ENCODE data around the gene CALCB. TPM values are rescaled to one million over a fixed set of nuclear protein-coding genes. Genes with fewer than 3 reads are reported as not detected.
"Not testable (repeated sequence)": the region's sequence is repeated elsewhere in the genome, so short reads cannot be mapped to it uniquely, and the experiment has no call there.

The CALCB gene, protein sequence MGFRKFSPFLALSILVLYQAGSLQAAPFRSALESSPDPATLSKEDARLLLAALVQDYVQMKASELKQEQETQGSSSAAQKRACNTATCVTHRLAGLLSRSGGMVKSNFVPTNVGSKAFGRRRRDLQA
- total RNA-seq: not detected
- long read RNA-seq: 0 reads

GRCh38 chr11:15073361-15074205 lies at the start of gene CALCB:
CALCB (plus strand) TSS chr11:15073593; CDS start chr11:15074719, 1,126 bp downstream.
- ATAC-seq (ENCODE audit: poor library complexity) (peak; percentile 38), DNase-seq (peak; percentile 42)
- intact Hi-C loops (cut with DNase I): loop anchor here (10.0 kb wide), 1 partner anchor 169 kb away; no protein-coding TSS in a partner anchor

DNA sequence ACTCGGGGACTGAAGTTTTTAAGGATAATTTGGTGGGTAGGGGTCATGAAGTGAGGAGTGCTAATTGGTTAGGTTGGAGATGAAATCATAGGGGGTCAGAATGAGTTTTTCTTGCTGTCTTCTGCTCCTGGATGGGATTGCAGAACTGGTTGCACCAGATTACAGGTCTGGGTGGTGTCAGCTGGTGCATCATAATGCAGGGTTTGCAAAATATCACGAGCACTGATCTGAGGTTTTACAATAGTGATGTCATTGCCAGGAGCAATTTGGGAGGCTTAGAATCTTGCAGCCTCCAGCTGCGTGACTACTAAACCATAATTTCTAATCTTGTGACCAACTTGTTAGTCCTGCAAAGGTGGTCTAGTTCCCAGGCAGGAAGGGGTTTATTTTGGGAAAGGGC lies 46.4 kb upstream of the CALCB start:
- ATAC-seq (ENCODE audit: poor library complexity) (no peak), DNase-seq (no peak)
- intact Hi-C loops (cut with DNase I): no loop called here

DNA sequence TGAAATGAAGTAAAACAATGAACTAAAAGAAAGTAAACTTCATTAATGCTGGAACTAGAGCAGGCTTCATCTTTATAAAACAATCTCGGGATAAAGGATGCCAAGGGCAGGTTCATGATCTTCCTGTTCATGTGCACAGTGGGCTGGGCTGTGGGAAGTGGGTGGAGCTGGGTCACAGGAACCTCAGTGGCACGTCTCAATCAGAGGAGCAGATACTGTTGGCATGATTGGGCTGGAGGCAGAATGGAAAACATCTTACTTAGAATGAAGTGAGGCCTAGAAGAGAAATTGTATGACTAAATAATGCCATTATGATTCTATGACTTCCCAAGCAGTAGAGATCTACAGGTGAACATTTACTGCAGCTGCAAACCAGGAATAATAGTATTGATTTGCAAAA lies 45.4 kb upstream of the CALCB start:
- no peak for DNase-seq
- no peak for ATAC-seq (ENCODE audit: poor library complexity)

DNA sequence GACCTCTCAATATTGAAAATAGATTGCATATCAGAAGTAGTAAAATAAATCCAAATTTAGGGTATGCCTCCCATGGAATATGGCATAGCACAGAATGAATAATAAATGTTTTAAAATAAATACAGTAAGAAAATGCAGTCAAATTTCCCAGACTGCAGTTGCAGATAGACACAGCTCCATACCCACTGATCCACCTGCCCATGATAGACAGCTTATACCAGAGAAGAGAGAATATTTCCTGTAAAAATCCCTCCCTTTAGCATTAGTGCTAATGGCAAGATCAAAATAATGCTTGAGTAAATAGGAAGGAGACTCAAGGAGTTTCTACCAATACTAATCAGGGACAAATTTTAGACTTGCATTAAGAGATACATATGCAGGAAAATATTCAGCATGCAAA lies 45.0 kb upstream of the CALCB start:
- intact Hi-C loops (cut with DNase I): no loop called here
- DNase-seq: no peak
- no peak for ATAC-seq (ENCODE audit: poor library complexity)

More for the DNA sequence above, 45.4 kb upstream of the CALCB start:
- intact Hi-C loops (cut with DNase I): no loop called here

DNA sequence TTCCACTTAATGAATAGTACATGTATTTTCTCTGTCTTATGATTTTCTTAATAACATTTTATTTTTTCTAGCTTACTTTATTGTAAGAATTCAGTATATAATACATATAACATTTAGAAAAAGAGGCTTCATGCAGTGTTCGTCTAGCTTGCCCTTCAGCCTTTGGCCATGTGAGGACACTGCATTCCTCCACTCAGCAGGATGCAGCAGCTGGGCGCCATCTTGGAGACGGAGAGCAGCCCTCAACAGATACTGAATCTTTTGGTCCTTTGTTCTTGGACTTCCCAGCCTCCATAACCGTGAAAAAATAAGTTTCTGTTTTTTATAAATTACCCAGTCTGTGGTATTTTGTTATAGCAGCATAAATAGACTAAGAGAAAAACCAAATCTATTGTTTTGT lies 41.4 kb upstream of the CALCB start:
- DNase-seq; ATAC-seq (ENCODE audit: poor library complexity); intact Hi-C loops (cut with DNase I): not testable (repeated sequence)

DNA sequence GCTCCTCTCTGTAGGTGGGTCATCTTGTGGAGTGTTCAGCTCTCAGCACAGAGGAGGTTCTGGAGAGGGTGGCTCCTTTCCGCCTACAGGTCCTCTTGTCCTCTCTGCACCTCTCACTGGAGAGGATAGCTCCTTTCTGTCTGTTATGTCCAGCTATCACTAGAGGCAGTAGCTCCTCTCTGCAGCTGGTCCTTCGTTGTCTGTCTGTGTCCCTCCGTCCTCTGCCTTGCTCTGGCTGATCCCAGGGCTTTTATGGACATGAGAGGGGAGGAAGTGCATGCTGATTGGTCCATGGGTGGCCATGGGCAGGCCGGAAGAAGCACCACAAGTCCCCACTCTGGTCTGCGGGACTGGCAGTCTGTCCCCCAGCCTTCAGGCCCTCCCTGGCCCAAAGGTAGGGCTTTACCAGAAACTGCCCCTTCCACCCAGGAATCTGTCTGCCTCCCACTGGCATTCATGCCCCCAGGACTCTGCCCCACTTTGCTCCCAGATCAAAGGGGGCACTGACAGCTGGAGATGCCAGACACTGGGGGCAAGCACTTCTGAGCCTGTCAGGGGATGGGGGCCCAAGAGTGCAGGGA lies 38.6 kb upstream of the CALCB start:
- intact Hi-C loops (cut with DNase I): no loop called here
- DNase-seq: no peak
- no peak for ATAC-seq (ENCODE audit: poor library complexity)

DNA sequence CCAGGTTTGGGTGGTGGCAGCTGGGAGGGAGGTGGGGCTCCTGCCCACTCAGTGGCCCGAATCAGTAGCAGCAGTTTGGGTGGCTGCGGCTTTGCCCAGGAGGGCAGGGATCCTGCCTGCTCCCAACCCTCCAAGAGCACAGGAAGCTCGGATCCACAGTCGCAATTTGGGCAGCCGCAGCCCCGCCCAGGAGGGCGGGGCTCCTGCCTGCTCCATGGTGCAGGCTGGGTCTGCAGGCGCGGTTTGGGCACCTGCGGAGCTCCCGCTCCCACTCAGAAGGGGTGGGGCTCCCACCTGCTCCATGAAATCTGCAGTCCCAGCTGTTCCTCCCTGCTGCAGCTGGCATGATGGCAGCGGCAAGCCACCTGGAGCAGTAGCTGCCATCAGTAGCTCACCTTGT lies 38.1 kb upstream of the CALCB start:
- DNase-seq (no peak), ATAC-seq (ENCODE audit: poor library complexity) (no peak)
- intact Hi-C loops (cut with DNase I): no loop called here

DNA sequence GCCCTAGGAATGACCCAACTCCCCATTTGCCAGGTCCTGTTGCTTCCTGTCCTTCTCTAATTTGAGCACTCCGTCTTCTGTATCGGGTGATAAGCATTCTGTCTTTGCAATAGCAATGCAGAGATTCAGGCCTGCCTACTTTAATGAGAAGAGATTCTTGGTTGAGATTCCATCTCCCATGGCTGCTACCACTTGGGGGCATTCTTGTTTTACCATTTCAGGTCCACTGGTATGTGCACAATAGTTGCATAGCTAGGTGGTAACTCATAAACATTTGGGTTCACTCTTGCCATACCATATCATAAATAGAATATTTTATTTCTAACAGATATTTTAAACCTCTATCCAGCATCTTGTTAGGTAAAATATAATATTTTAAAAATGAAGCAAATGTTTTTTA lies 34.4 kb upstream of the CALCB start:
- ATAC-seq (ENCODE audit: poor library complexity) (no peak), DNase-seq (no peak)
- intact Hi-C loops (cut with DNase I): no loop called here

GRCh38 chr11:15045209-15045608 lies 28.2 kb upstream of the CALCB start:
- DNase-seq: no peak
- intact Hi-C loops (cut with DNase I): no loop called here
- ATAC-seq (ENCODE audit: poor library complexity): no peak

GRCh38 chr11:15045891-15046290 lies 27.5 kb upstream of the CALCB start:
- intact Hi-C loops (cut with DNase I): no loop called here
- DNase-seq: no peak
- ATAC-seq (ENCODE audit: poor library complexity): no peak

DNA sequence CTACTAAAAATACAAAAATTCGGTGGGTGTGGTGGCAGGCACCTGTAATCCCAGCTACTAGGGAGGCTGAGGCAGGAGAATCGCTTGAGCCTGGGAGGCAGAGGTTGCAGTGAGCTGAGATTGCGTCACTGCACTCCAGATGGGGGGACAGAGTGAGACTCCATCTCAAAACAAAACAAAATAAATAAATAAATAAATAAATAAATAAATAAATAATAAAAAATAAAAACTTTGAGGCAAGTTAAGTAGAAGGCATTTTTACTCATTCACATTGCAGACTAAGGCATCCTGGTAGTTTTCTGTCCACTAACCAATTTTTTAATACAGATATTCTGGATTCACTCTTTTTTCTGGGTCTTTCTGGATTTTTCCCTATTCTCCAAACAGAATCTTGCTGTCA lies 26.7 kb upstream of the CALCB start:
- intact Hi-C loops (cut with DNase I); ATAC-seq (ENCODE audit: poor library complexity); DNase-seq: not testable (repeated sequence)

GRCh38 chr11:15048616-15049015 lies 24.8 kb upstream of the CALCB start:
- ATAC-seq (ENCODE audit: poor library complexity) (no peak), DNase-seq (no peak)
- intact Hi-C loops (cut with DNase I): no loop called here

DNA sequence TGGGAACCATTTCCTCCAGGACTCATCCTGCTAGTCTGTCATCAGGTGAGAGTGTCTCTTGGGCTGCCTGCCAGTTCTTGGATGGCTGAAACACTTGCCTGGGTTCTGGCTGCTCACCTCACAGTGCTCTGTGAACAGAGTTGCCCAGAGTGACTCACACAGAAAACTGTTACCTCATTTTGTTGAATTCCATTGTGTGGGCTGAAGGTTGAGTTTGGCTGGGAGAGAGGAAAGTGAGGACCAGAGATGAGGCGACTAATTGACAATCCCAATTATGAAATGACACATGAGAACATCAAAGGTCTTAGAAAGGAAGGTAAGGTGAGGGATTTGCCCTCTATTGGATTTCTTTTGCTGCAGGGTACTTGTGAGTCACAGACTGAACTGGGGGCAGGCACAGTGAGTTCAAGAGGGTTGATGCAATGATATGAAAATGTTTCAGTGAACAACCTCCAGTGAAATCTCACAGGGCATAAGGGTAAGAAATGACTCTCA lies 20.2 kb upstream of the CALCB start:
- ATAC-seq (ENCODE audit: poor library complexity) (no peak), DNase-seq (no peak)
- intact Hi-C loops (cut with DNase I): no loop called here

GRCh38 chr11:15055620-15056356 lies 17.6 kb upstream of the CALCB start:
- ATAC-seq (ENCODE audit: poor library complexity) (no peak), DNase-seq (no peak)
- intact Hi-C loops (cut with DNase I): no loop called here

DNA sequence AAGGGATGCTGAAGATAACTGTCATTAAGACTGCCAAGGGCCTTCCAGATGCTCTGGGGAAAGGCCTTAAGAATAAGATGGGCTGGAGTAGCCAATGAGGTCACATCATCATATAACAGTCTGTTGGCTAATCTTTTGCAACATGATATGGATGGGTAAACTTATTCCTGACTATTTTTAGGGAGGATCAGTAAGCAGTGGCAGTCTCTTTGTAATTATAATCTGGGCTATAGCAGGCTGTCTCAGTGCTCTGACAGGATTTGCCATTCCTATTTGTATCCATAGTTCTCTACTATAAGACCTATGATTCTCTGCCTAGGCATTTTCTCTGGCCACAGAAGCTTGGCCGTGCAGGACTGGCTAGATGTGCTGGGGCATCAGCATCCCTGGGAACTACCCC lies 16.1 kb upstream of the CALCB start:
- DNase-seq: no peak
- ATAC-seq (ENCODE audit: poor library complexity): no peak
- intact Hi-C loops (cut with DNase I): no loop called here

- ATAC-seq (ENCODE audit: poor library complexity) (no peak), DNase-seq (no peak)
- intact Hi-C loops (cut with DNase I): no loop called here
Measured at GRCh38 chr11:15059132-15059915, 14.1 kb upstream of the CALCB start.

DNA sequence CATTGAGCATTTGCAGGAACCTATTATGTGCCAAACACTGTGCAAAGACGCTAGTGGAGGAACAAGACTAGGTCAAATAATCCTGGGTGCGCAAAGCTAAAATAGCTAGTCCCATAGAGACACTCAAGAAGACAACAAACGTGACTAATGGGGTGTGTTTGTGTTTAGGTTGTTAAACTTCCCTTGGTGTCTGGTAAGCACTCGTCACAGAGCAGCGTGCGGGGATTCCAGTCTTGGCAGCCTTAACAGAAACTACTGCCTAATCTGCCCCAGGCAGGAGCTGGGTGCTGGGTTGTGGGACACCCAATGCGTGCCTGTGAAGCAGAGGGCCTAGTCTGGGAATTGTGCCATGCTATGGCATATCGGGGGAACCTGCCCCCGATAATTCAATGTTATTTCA lies 10.8 kb upstream of the CALCB start:
- DNase-seq: no peak
- intact Hi-C loops (cut with DNase I): no loop called here

GRCh38 chr11:15069751-15070150 lies 3.6 kb upstream of the CALCB start:
- intact Hi-C loops (cut with DNase I): loop anchor here (10.0 kb wide), 1 partner anchor 165 kb away; no protein-coding TSS in a partner anchor

More for the DNA sequence above, 10.8 kb upstream of the CALCB start:
- no peak for ATAC-seq (ENCODE audit: poor library complexity)

More at GRCh38 chr11:15069751-15070150, 3.6 kb upstream of the CALCB start:
- not testable (repeated sequence) for ATAC-seq (ENCODE audit: poor library complexity); DNase-seq
